Ishikawa (cell line): ENCODE data around the gene SSR3.

Experiments
- CEBPB ChIP-seq: IDR thresholded peaks from 2 replicates; pipeline ENCODE4 v1.6.1; 2012
- EP300 ChIP-seq: IDR thresholded peaks from 2 replicates; pipeline ENCODE4 v1.6.1; 2012; ENCODE audit warnings: borderline replicate concordance
- FOXM1 ChIP-seq: IDR thresholded peaks from 2 replicates; pipeline ENCODE4 v1.6.1; 2012; ENCODE audit warnings: low read depth, borderline replicate concordance
- MAX ChIP-seq: IDR thresholded peaks from 2 replicates; pipeline ENCODE4 v1.6.1; 2012
- NFIC ChIP-seq: IDR thresholded peaks from 2 replicates; pipeline ENCODE4 v1.6.1; 2012
- RAD21 ChIP-seq: IDR thresholded peaks from 2 replicates; pipeline ENCODE4 v1.6.1; 2012; ENCODE audit warnings: low read depth
- REST ChIP-seq: IDR thresholded peaks from 2 replicates; pipeline ENCODE4 v1.6.1; 2012; ENCODE audit warnings: low read depth, mild to moderate bottlenecking
- TAF1 ChIP-seq: IDR thresholded peaks from 2 replicates; pipeline ENCODE4 v1.6.1; 2012; ENCODE audit warnings: low read depth, mild to moderate bottlenecking
- TEAD4 ChIP-seq: IDR thresholded peaks from 2 replicates; pipeline ENCODE4 v1.6.1; 2012
- USF1 ChIP-seq: IDR thresholded peaks from 2 replicates; pipeline ENCODE4 v1.6.1; 2012
- YY1 ChIP-seq: IDR thresholded peaks from 2 replicates; pipeline ENCODE4 v1.6.1; 2012; ENCODE audit warnings: low read depth
- ZBTB7A ChIP-seq: IDR thresholded peaks from 2 replicates; pipeline ENCODE4 v1.6.1; 2012; ENCODE audit warnings: low read depth

- no peak for TF ChIP-seq MAX
- no peak for TF ChIP-seq USF1
- no peak for TF ChIP-seq REST
- no peak for TF ChIP-seq RAD21
- TF ChIP-seq EP300, result no peak
- no peak for TF ChIP-seq YY1
- TF ChIP-seq CEBPB, result no peak
- no peak for TF ChIP-seq FOXM1
- no peak for TF ChIP-seq TEAD4
- no peak for TF ChIP-seq ZBTB7A
- TF ChIP-seq TAF1, result no peak
- TF ChIP-seq NFIC, result no peak
Observed at GRCh38 chr3:156542101-156543042, 12.5 kb downstream of the SSR3 start.
